ENCODE results near the gene RAB21. TPM values are rescaled to one million over a fixed set of nuclear protein-coding genes. Genes with fewer than 3 reads are reported as not detected.

Gene RAB21
- total RNA-seq, 1 experiment from 2014 or later, result 47.2 TPM

DNA sequence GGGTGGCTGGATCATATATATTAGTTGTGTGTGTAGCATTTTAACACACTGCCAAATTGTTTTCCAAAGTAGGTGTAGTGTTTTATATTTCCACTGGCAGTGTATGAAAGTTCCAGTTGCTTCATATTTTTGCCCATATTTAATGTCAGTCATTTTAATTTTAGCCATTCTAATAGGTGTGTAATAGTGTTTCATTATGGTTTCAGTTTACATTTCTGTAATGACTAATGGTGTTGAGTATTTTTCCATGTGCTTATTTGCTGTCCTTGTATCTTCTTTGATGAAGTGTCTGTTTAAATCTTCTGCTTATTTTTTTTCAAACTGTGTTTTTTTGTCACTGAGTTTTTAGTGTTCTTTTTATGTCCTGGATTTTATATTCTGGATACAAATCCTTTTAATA lies 93.5 kb downstream of the RAB21 start:
- Histone ChIP-seq H3K27ac (no peak overlapping the region), H3K4me1 (replicated peaks; ENCODE audit: insufficient read depth) (peaks cover 6% of the 10 kb centered on the region; the same call in 1 of the 2 replicates), H3K9me3 (ENCODE audit: insufficient read depth, low read depth) (no peaks in the 10 kb centered on the region; the same call in 1 of the 2 replicates), H3K9me2 (ENCODE audit: insufficient read depth) (no peaks in the 10 kb centered on the region), H3K36me3 (ENCODE audit: low read depth) (0 out of 2 replicates have a peak, but pooled peaks cover 8% of the 10 kb centered on the region), H3K4me2 (no peak overlapping the region; the same call in 1 of the 2 replicates), H3K79me2 (ENCODE audit: low read depth) (peaks cover 87% of the 10 kb centered on the region), H3F3A (ENCODE audit: insufficient read depth, low read depth) (no peaks in the 10 kb centered on the region; the same call in 1 of the 2 replicates), H3K4me3 (no peak overlapping the region), H4K20me1 (ENCODE audit: insufficient read depth) (peaks cover 21% of the 10 kb centered on the region; the same call in 1 of the 2 replicates), H2AFZ (no peak overlapping the region), H3K27me3 (ENCODE audit: insufficient read depth, low read depth) (no peaks in the 10 kb centered on the region)
- intact Hi-C loops (cut with micrococcal nuclease; ENCODE audit: unreplicated experiment), result no loop called here
- no TSS peak for BruUV-seq (replicated peaks)
- ChIA-PET POLR2A (ENCODE audit: unreplicated experiment) (no interaction called here), CTCF (no interaction called here)
- DNase-seq, result no peak
- TF ChIP-seq, protein P1, sequence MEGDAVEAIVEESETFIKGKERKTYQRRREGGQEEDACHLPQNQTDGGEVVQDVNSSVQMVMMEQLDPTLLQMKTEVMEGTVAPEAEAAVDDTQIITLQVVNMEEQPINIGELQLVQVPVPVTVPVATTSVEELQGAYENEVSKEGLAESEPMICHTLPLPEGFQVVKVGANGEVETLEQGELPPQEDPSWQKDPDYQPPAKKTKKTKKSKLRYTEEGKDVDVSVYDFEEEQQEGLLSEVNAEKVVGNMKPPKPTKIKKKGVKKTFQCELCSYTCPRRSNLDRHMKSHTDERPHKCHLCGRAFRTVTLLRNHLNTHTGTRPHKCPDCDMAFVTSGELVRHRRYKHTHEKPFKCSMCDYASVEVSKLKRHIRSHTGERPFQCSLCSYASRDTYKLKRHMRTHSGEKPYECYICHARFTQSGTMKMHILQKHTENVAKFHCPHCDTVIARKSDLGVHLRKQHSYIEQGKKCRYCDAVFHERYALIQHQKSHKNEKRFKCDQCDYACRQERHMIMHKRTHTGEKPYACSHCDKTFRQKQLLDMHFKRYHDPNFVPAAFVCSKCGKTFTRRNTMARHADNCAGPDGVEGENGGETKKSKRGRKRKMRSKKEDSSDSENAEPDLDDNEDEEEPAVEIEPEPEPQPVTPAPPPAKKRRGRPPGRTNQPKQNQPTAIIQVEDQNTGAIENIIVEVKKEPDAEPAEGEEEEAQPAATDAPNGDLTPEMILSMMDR (conservative IDR thresholded peaks at IDR 0.05), result no peak
- no peak for TF ChIP-seq EZH2 (IDR thresholded peaks at IDR 0.05; ENCODE audit: low read depth)

DNA sequence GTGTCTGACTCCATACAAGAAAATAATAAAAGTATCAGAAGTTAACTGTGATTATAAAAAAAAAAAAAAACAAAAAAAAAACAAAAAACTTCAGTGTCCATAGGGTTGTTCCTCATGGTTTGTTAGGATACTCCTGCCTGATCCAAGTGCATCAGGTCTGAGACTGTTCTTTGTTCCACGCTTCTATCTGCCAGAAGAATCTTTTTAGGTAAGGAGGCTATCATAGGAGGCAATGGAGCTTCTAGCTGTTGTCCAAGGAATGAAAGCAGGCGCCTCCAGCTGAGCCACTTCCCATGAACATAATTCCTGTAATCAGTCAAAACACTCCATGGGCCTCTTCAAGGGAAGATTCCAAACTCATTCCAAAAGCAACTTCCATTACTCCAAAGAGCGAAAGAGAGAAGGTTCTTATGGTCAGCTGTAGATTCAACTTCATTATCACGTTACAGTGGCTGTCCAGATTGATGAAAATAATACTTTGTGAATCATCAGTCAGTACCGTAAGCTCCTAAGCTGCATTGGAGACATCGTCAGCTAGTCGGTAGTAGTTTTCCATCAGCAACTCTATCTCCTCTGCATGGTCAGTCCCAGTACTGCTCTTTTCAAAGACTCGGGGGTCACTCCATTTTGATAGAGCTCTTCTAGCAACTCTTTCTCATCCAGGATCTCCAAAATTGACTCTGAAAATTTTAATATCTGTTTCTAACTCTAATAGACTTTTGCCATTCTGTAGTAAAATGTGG lies 94.6 kb downstream of the RAB21 start:
- BruUV-seq (replicated peaks), result no TSS peak

More for the DNA sequence above, 94.6 kb downstream of the RAB21 start:
- Histone ChIP-seq H4K20me1 (ENCODE audit: insufficient read depth) (peaks cover 26% of the 10 kb centered on the region), H3K27ac (no peak overlapping the region), H3K4me3 (no peak overlapping the region), H3K4me2 (no peak overlapping the region), H3K9me3 (ENCODE audit: insufficient read depth, low read depth) (no peaks in the 10 kb centered on the region; the same call in none of the 2 replicates), H3K79me2 (ENCODE audit: low read depth) (peaks cover 78% of the 10 kb centered on the region), H2AFZ (no peak overlapping the region), H3F3A (ENCODE audit: insufficient read depth, low read depth) (no peaks in the 10 kb centered on the region; the same call in 1 of the 2 replicates), H3K36me3 (ENCODE audit: low read depth) (0 out of 2 replicates have a peak, but pooled peaks cover 8% of the 10 kb centered on the region), H3K9me2 (ENCODE audit: insufficient read depth) (no peaks in the 10 kb centered on the region), H3K4me1 (replicated peaks; ENCODE audit: insufficient read depth) (peaks cover 6% of the 10 kb centered on the region; the same call in 1 of the 2 replicates), H3K27me3 (ENCODE audit: insufficient read depth, low read depth) (no peaks in the 10 kb centered on the region)
- TF ChIP-seq, protein P1 (conservative IDR thresholded peaks at IDR 0.05), result no peak
- TF ChIP-seq EZH2 (IDR thresholded peaks at IDR 0.05; ENCODE audit: low read depth), result no peak
- ChIA-PET CTCF (no interaction called here), POLR2A (ENCODE audit: unreplicated experiment) (interaction anchor here (0.7 kb wide), 1 partner anchor 45 kb away, joined by 7 read pairs; no protein-coding TSS in a partner anchor)
- no peak for DNase-seq
- intact Hi-C loops (cut with micrococcal nuclease; ENCODE audit: unreplicated experiment), result no loop called here

Other genes with a start within 250 kb of the RAB21 start
- gene ZFC3H1, start 91.0 kb upstream of the RAB21 start, total RNA-seq (2021), result 47.4 and 53.4 TPM in 2 replicates
- gene THAP2, start 90.6 kb upstream of the RAB21 start, total RNA-seq (2021), result 4.0 and 7.0 TPM in 2 replicates
- gene TMEM19, start 68.8 kb upstream of the RAB21 start, total RNA-seq (2021), result 17.3 and 39.5 TPM in 2 replicates
- gene TBC1D15, start 84.9 kb downstream of the RAB21 start, total RNA-seq (2021), result 36.0 and 41.3 TPM in 2 replicates
- not detected in 2 replicates for gene TPH2, start 184.0 kb downstream of the RAB21 start, total RNA-seq (2021)

Measured in PC-9 (cell line).